HG03280 (cell line): ENCODE results near the gene RHOU.
"Not testable (repeated sequence)": the region's sequence is repeated elsewhere in the genome, so short reads cannot be mapped to it uniquely, and the experiment has no call there.

Source experiments
- ATAC-seq: cut with Tn5 transposase; IDR thresholded peaks from one replicate; pipeline ENCODE4 v1.9.1; 2021; ENCODE audit warnings: mild to moderate bottlenecking, moderate library complexity; ENCODE audit not compliant: unreplicated experiment

The RHOU gene

DNA sequence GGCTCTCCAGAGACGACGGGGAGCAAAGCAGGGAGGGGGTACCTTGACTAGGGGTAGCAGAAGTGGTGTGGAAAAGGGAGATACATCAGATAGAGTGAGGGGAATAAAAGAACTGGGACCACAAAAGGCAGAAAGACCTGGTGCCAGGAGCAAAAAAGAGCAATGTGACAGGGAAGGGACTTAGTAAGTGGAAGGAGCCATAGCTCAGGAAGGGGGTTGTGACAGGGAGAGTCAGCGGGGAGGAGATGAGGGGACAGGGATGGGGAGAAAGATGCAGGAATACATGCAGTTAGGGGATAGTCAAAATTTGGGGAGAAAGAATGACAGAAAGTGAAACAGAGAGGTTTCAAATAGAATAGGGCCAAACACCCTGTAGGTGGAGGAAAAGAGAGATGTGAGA lies 20.5 kb downstream of the RHOU start:
- no peak for ATAC-seq

DNA sequence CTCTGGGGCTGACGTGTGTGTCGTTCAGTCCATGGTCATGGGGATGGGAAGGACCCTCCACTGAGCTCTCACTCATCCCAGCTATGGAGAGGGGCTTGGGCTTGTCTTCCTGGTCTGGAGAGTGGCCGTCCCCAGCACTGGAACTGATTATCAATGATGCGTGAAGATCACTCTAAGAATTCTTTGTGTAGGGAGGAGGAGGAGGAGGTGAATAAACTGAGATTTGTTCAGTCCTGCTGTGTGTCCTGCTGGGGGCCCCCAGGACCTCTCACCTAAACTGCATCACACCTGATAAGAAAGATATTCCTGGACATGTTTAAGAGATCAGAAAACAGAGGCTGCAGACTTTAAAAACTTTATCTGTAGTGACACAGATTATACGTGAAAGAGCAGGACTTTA lies 21.2 kb downstream of the RHOU start:
- ATAC-seq = no peak

DNA sequence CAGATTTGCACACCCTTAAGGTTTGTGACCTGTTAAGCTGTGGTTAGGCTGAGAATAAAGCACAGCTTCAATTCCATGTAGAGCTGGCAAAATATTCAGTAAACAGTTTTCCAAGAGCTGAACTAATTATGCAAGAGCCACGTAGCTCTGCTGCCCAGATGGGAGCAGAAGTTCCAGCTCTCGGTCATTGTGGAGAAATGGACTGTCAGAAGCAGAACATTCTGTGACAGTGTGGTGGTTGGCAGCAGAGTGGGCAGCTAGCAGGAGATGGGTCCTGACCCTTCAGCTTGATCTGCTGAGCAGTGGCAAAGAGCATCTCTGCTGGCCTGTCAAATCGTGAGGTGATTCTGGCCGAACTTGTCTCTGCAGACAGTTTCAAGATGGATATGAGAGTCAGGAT lies 23.2 kb downstream of the RHOU start:
- no peak for ATAC-seq

DNA sequence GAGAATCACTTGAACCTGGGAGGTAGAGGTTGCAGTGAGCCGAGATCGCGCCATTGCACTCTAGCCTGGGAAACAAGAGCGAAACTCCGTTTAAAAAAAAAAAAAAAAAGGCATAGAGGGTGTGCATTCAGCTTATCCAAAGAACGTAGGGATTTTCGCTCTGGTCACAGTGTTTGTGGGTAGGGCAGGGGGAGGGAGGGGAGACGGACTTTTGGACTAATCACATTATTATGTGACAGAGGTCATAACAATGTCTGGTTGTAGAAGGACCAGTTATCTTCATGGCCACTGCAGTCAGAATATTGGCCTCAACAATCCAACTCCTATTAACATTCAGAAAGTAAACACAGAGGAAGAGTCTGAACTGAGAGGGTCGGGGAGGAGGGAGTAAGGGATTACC lies 25.7 kb downstream of the RHOU start:
- no peak for ATAC-seq

DNA sequence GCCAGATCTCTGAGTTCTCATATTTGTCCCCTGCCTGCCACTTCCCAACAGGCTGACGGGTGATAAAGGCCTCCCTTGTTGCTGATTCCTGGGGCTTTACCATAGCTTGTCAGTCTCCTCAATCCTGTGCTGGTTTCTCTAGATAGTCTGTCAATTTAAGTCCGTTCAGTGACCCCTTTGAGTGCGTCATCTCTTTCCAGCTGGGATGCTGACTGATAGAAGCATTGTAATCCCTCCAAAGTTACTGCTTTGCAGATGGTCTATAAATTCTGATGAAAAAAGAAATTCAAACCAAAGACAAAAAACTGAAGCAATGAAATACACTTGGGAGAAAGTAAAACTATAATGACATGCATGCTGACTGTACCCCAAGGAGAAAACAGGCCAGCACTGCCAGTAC lies 28.3 kb downstream of the RHOU start:
- no peak for ATAC-seq

DNA sequence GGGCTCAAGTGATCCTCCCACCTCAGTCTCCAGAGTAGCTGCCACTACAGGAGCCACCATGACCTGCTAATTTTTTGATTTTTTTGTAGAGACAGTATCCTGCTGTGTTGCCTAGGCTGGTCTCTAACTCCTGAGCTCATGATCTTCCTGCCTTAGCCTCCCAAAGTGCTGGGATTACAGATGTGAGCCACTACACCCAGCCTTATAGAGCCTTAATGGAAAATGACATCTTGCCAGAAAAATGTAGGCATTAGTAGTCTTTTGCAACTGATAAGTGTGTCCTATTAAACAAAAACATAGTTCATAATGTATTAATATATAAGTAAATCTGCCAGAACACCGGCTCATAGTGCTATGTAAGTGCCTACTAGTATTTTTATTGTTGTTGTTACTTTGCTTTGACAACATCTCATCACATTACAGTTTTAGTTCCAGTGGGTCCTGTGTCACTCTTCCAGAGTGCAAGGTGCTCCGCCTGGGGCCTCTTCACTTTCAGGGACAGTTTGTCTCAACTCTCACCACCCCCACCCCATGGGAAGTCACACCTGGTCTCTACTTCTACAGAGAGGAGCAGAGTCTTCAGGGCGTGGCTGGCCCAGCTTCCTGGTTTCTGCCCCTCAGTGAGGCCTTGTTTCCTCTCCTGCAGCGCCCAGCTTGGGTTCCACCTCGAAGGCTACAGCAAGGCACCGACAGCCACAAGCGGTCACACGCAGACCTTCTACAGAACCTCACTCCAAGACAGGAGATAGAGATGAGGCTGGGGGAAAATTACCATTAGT lies 30.1 kb downstream of the RHOU start:
- ATAC-seq = no peak

DNA sequence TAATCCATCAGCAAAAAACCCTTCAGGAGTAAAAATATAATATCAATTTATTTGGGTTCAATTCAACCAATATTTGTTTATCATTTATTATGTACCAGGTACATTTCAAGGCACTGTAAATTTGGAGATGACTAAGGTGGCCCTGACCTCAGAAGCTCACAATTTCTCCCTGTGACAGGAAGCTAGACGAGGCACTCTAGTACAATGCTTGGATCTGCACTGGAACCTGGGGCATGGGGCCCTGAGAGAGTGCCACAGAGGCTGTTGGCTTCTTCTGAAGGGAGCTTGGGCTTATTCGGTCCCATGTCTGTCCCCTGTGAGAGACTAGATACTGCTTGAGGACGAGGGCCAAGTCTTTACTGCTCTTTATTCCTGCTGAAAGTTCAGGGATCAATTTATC lies 31.5 kb downstream of the RHOU start:
- no peak for ATAC-seq

DNA sequence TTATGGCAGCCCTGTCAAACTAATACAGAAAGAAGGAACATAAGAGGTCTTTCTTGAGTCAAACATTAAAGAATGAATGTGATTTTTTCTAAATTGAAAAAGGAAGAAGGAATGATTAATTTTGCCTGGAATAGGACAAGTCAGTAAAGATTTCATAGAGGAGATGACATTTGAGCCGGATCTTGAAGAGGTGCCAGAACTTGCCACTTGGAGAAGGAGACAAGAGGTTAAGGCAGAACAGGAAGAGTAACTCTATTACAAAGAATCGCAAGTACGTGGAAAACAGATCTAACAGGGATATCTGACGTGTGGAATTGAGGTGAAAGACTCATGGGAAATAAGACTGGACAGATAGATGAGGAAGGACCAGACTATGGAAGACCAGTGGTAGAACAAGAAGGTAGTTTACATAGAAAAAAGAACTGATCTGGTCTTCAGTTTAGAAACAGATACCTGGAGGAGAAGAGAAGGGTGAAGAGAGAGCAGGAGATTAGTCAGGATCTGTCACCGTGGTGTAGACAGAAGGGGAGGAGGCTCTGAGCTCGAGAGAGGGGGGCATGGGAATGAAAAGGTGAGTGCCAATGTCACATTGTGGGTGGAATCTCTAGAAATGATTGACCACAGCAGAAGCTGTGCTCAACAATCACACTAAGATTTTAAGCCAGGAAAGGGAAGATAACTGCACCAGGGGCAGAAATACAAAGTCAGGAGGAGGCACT lies 32.5 kb downstream of the RHOU start:
- no peak for ATAC-seq

DNA sequence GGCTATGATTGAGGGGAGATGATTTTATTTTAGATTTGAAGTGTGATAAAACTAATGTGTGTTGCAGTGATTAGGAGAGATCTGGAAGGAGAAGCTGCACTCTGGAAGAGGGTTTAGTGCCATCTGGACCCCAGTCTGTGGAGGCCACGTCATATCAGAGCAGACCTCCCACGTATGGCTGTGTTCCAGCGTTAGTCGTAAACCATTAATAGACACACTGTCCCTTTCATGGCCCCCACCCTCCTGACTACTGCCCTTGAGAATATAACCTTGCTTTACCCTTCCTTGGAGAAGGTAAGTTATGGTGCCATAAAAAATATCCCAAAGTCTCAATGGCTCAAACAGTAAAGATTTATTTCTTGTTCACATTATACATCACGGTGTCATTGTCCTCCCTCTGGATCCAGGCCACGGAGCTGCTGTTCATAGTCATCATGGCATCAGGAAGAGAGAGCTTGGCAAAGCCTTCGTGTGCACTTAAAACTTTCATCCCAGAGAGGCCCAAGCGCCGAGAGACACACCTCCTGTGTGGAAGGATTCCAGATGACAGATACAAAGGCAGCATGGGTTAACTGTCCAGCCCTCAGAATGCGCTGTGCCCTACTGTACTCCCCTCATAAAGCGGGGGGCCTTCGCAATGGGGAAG lies 33.2 kb downstream of the RHOU start:
- ATAC-seq = no peak

DNA sequence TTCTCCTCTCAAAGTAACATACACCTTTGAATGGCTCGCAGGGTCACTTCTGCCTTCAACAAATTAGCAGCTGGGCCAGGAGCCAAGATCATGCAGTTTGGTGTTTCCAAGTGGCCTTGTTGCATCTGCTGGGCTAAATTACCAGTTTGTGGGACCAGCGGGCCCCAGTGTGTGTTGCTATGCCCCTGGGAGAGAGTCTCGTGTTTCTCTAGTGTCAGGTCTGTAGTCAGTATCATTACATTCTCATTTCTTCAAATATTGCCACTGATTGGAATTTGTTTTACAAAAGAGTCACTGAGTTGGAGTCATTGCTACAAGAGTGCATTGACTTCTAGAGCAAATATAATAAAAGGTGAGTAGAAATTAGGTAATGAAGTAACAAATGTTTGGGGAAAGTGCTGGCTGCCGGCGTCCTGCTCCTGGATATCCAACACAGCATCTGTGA lies 35.5 kb downstream of the RHOU start:
- ATAC-seq = no peak

DNA sequence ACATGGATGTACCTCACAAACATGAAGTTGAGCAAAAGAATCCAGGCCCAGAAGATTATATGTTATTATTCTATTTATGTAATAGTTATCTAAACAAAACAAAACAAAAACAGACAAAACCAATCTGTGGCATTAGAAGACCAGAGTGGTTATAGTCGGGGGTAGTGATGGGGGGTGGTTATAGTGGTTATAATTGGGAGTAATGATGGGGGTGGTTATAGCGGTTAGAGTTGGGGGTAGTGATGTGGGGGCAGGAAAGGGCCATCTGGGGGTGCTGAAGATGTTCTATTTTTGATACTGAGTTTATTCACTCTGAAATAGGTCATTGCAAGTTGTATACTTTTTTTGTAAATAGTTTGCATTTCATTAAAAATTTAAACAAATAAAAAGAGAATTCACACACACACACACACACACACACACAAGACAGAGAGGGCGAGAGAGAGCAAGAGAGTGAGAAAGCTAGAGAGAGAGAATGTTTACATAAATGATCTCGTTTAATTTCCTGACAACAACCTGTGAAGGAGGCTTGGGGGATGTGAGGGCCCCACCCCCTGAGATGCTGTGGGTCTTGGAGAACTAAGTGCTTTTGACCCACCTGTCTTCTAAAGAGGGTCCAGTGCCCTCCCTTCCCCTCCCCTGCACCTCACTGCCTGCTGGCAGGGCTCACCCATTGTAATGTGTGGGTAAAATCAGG lies 37.4 kb downstream of the RHOU start:
- ATAC-seq = no peak

DNA sequence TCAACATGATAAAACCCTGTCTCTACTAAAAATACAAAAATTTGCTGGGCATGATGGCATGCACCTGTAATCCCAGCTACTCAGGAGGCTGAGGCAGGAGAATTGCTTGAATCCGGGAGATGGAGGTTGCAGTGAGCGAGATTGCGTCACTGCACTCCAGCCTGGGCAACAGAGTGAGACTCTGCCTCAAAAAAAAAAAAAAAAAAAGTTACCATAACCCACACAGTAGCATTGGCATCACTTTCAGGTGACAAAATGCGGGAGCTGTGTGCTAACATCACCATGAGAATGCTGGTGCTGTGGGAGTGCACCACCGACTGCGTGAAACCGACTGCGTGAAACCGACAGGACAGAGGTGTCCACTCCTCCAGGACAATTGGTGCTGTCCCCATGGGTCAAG lies 40.7 kb downstream of the RHOU start:
- not testable (repeated sequence) for ATAC-seq

DNA sequence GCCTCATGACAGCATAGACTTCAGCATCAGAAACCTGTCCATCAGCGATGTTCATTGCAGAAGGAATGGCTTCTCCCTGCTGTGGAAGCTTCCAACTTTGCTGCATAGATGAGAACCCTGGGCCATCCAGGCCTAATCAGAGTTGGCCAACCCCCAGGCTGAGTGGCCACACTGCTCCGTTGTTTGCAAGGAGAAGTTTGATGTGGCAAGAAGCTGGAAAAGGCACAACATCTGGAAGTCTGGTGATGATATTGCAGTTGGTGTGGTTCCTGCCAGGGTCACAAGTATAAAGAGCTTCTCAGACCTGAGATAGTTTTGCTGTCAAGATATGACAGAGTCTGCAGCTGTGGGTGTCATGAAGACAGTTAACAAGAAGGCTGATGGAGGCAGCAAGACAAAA lies 41.2 kb downstream of the RHOU start:
- no peak for ATAC-seq

DNA sequence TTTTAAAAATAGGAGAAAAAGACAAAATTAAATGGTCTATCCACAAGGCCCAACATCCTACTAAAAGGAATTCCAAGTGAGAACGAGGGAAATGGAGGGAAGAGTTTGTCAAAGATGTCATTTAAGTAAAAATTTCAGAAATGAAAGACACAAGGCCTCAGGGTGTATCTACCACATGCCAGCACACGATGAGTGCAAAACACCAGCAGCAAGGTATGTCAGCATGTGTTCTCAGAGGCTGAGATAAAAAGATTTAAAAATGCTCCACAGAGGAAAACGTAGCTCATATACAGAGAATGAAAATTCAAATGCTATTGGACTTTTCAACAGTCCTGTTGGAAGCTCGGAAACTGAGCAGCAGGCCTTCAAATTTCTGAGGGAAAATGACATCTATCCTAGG lies 42.0 kb downstream of the RHOU start:
- ATAC-seq = no peak

DNA sequence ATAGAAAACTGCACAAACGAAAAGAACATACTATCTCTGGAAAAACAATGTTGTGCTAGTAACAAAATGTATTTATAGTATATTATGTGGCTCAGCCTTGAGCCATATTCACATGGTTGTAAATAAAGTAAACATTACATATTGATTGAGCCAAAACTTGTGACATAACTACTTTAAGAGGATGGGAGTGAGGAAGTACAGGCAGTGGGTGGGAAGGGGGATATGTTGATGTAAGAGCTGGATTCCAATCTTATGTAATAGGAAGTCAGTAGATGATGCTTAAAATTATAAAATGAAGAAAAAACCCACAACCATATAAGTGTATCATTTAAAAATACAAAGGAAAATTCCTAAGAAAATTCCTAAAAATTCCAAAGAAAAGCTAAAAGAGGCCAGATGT lies 42.7 kb downstream of the RHOU start:
- no peak for ATAC-seq

DNA sequence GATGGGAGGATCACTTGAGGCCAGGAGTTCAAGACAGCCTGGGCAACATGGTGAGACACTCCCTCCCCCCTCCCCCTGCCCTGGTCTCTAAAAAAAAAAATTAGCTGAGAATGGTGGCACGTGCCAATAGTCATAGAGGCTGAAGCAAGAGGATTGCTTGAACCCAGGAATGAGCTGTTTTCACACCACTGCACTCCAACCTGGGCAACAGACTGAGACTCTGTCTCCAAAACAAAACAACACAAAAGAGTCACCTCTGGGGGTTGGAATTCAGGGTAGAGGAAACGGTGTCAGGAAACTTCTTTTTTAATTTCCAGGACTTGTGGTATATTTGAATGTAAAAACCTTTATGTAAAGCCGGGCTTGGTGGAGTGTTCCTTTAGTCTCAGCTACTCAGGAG lies 43.2 kb downstream of the RHOU start:
- ATAC-seq = no peak

DNA sequence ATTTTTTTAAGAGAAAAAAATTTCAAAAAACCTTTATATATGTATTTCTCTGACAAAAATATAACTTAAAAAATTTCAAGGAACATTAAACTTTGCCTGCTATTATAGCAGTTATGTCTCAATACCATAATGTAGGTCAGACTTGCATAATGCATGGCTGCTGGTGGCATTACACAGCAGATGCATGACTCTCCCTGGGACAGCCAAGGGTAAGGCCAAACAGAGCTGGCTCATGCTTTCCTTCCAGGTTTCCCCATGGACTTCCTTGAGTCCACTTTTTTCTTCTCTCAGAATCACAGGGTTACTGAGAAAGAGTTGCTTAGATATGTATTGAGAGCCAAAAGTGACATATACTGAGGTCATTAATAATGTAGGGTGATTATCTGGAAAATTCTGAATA lies 43.7 kb downstream of the RHOU start:
- no peak for ATAC-seq

DNA sequence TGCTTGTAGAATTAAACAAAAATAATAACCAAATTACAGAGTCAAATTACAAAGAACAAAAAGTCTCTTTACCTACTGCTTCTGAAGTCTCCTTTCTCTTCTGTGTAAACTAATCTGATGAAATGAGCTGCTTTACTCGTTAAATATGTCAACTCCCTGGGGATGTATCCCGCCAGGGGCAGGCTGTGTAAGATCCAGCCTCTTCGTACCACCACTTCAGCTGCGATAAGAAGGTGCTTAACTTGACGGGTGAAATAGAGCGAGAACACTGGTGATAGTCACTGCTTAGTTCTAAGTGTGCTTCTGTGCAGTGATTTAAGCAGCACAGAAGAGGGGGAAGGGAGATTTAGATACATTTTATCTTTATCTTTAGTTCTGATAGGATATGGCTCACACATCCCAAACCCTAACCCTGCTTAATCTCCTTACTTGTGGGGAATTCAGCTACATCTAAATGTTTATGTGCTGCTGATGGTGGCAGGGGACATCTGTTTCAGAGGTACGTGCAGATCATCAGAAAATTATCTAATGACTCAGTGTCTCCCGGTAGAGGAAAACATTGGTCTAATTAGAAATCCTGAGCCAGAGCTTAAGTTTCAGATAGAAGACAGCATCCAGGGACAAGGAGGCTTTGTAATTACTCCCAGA lies 46.0 kb downstream of the RHOU start:
- no peak for ATAC-seq

DNA sequence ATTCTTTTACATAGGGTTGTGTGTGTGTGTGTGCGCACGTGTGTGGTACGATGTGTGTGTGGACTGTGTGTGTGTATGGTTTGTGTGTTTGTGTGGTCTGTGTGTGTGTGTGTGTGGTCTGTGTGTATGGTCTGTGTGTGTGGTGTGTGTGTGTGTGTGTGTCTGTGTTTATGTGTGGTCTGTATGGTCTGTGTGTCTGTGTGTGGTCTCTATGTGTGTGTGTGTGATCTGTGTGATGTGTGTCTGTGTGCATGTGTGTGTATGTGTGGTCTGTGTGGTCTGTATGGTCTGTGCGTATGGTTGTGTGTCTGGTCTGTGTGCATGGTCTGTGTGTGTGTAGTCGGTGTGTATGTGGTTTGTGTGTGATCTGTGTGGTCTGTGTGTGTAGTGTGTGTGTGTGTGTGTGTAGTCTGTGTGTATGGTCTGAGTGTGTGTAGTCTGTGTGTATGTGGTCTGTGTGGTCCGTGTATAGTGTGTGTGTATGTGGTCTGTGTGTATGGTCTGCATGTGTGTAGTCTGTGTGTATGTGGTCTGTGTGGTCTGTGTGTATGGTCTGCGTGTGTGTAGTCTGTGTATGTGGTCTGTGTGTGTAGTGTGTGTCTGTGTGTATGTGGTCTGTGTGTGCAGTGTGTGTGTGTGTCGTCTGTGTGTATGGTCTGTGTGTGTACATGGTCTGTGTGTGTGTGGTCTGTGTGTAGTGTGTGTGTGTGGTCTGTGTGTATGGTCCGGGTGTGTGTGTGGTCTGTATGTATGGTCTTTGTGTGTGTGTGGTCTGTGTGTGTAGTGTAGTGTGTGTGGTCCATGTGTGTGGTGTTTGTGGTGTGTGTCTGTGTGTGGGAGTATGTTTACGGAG lies 46.8 kb downstream of the RHOU start:
- no peak for ATAC-seq
